ENCODE data around the gene STIM2.

The STIM2 gene

DNA sequence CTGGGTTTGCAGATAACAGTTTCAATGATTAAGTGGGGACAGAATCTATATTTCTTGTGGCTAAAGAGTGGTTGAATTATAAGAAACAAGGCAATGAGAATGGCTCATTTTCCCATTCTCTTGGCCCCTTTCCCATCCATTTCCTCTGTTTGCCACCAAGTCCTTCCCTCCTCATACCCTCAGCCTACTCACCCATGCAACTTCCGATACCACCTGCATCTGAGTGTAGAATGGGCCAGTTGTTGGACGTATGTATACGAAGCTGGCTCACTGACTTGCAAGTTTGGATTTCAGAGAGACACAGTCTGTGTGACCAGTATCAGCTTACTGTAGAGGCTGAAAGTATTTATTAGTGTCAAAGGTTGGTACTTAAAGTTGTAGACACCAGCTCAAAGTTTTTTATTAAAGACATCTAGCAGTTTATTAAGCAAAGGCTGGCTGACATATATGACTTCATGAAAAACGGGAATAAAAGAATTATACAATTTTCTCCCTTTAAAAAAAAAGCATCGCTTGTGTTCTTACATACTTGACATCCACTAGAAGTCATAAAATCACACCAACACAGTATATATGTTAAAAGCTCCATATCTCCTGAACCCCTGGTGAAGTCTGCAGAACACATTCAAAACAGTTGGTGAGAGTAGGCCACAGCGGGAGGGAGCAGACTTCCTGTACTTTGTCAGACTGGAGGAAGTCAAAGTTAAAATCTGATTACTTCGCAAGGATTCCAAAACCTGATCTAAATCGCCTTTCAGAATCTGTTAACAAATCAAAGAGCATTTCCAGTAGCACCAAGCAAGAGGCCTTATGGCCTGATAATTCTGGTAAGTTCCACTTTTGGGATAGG, 22.4 kb upstream of the STIM2 start:
- TF ChIP-seq TCF12 (IDR thresholded peaks at IDR 0.05; ENCODE audit: low read depth) (peak; percentile 88), EGR1 (IDR thresholded peaks at IDR 0.05) (no peak), EP300 (IDR thresholded peaks at IDR 0.05; ENCODE audit: borderline replicate concordance) (peak; percentile 82), MAX (IDR thresholded peaks at IDR 0.05) (peak; percentile 53), ZBTB7A (IDR thresholded peaks at IDR 0.05; ENCODE audit: low read depth) (no peak), CREB1 (IDR thresholded peaks at IDR 0.05; ENCODE audit: low read depth) (no peak), RAD21 (IDR thresholded peaks at IDR 0.05; ENCODE audit: low read depth) (peak; percentile 5; the same call in 1 of the 2 replicates), FOXM1 (IDR thresholded peaks at IDR 0.05; ENCODE audit: borderline replicate concordance, low read depth) (peak; percentile 36; the same call in 1 of the 2 replicates), TAF1 (IDR thresholded peaks at IDR 0.05; ENCODE audit: low read depth) (no peak), CEBPB (IDR thresholded peaks at IDR 0.05) (no peak), NFIC (IDR thresholded peaks at IDR 0.05) (peak; percentile 85), REST (IDR thresholded peaks at IDR 0.05; ENCODE audit: low read depth) (no peak), TEAD4 (IDR thresholded peaks at IDR 0.05) (peak; percentile 74), YY1 (IDR thresholded peaks at IDR 0.05; ENCODE audit: low read depth) (no peak)
- TF ChIP-seq, protein P1, sequence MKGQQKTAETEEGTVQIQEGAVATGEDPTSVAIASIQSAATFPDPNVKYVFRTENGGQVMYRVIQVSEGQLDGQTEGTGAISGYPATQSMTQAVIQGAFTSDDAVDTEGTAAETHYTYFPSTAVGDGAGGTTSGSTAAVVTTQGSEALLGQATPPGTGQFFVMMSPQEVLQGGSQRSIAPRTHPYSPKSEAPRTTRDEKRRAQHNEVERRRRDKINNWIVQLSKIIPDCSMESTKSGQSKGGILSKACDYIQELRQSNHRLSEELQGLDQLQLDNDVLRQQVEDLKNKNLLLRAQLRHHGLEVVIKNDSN (IDR thresholded peaks at IDR 0.05) = no peak

DNA sequence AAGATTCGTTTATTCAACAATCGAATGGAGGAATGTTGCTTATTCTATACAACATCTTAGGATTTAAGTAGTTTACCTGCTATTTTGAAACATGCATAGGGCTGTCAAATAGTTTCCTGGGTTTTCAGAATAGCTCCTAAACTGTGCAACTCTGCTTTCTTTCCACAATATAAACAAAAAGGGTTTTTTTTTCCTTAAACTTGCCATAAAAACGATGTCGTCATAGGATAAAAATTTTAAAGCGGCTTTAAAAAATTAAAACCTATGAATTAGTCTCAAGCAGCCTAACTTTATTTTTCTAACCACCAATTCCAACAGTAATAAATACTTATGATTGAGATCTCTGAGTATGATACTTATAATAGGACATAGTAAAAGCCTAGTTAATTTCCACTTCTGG, 21.6 kb upstream of the STIM2 start:
- TF ChIP-seq ZBTB7A (IDR thresholded peaks at IDR 0.05; ENCODE audit: low read depth) (no peak), CREB1 (IDR thresholded peaks at IDR 0.05; ENCODE audit: low read depth) (no peak)

DNA sequence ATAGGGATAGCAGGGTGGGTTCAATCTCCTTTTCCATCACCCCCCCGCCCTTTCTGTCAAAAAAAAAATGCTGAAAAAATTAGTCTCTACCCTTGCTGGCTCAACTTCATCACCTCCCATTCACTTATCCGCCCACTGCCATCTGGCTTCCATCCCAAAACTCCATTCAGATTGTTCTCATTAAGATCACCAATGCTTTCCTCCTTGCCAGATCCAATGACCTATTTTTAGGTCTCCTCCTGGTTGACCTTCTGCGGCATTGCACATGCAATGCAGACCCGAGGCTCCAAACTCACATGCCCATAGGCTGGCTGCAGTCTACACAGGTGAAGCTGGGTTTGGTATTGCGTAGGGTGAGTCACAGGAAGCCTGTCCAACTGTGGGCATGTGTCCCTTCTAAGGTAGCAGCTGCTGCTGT, 21.1 kb upstream of the STIM2 start:
- peak; percentile 84 for TF ChIP-seq EP300 (IDR thresholded peaks at IDR 0.05; ENCODE audit: borderline replicate concordance)
- peak; percentile 85 for TF ChIP-seq TCF12 (IDR thresholded peaks at IDR 0.05; ENCODE audit: low read depth)
- TF ChIP-seq FOXM1 (IDR thresholded peaks at IDR 0.05; ENCODE audit: borderline replicate concordance, low read depth) = 0 out of 2 replicates have a peak, but pooled peaks have one; percentile 38
- peak; percentile 93 for TF ChIP-seq NFIC (IDR thresholded peaks at IDR 0.05)
- TF ChIP-seq TAF1 (IDR thresholded peaks at IDR 0.05; ENCODE audit: low read depth) = no peak
- peak; percentile 64 for TF ChIP-seq TEAD4 (IDR thresholded peaks at IDR 0.05)
- TF ChIP-seq YY1 (IDR thresholded peaks at IDR 0.05; ENCODE audit: low read depth) = 0 out of 2 replicates have a peak, but pooled peaks have one; percentile 12
- peak; percentile 79 for TF ChIP-seq EGR1 (IDR thresholded peaks at IDR 0.05)
- TF ChIP-seq MAX (IDR thresholded peaks at IDR 0.05) = peak; percentile 85
- no peak for TF ChIP-seq REST (IDR thresholded peaks at IDR 0.05; ENCODE audit: low read depth)
- TF ChIP-seq CEBPB (IDR thresholded peaks at IDR 0.05) = peak; percentile 56; the same call in 1 of the 2 replicates
- no peak for TF ChIP-seq ZBTB7A (IDR thresholded peaks at IDR 0.05; ENCODE audit: low read depth)
- TF ChIP-seq, protein P1 (IDR thresholded peaks at IDR 0.05) = peak; percentile 20; the same call in 1 of the 2 replicates
- no peak for TF ChIP-seq CREB1 (IDR thresholded peaks at IDR 0.05; ENCODE audit: low read depth)
- peak; percentile 33; the same call in 1 of the 2 replicates for TF ChIP-seq RAD21 (IDR thresholded peaks at IDR 0.05; ENCODE audit: low read depth)

GRCh38 chr4:26840786-26841185, 19.9 kb upstream of the STIM2 start:
- TF ChIP-seq REST (IDR thresholded peaks at IDR 0.05; ENCODE audit: low read depth) (no peak), TAF1 (IDR thresholded peaks at IDR 0.05; ENCODE audit: low read depth) (no peak), TCF12 (IDR thresholded peaks at IDR 0.05; ENCODE audit: low read depth) (no peak), RAD21 (IDR thresholded peaks at IDR 0.05; ENCODE audit: low read depth) (no peak), CEBPB (IDR thresholded peaks at IDR 0.05) (no peak), YY1 (IDR thresholded peaks at IDR 0.05; ENCODE audit: low read depth) (no peak), NFIC (IDR thresholded peaks at IDR 0.05) (no peak), MAX (IDR thresholded peaks at IDR 0.05) (no peak), EGR1 (IDR thresholded peaks at IDR 0.05) (no peak), CREB1 (IDR thresholded peaks at IDR 0.05; ENCODE audit: low read depth) (no peak), FOXM1 (IDR thresholded peaks at IDR 0.05; ENCODE audit: borderline replicate concordance, low read depth) (no peak), ZBTB7A (IDR thresholded peaks at IDR 0.05; ENCODE audit: low read depth) (no peak), TEAD4 (IDR thresholded peaks at IDR 0.05) (no peak)
- TF ChIP-seq, protein P1 (IDR thresholded peaks at IDR 0.05) = no peak
